AG10803 (cell line): ENCODE results near the gene ZNF77.
A peak's percentile ranks its signal among the peaks of the same experiment; 100 is the strongest.
"Not testable (repeated sequence)": the region's sequence is repeated elsewhere in the genome, so short reads cannot be mapped to it uniquely, and the experiment has no call there.

Source experiments
- DNase-seq: peaks from one replicate; pipeline ENCODE4 v3.0.0; 2010; ENCODE audit warnings: low read depth
- H3K4me3 ChIP-seq: 2 replicates; pipeline ENCODE4 v1.5.1; 2011; ENCODE audit warnings: mild to moderate bottlenecking, low read length, control low read depth
- TF ChIP-seq, protein P1 (sequence below): conservative IDR thresholded peaks from 2 replicates; pipeline ENCODE4 v1.5.1; 2011; ENCODE audit warnings: mild to moderate bottlenecking, low read length, control low read depth, inconsistent platforms

Gene ZNF77

GRCh38 chr19:2970201-2970835 is 25.5 kb upstream of the ZNF77 start:
- TF ChIP-seq, protein P1, sequence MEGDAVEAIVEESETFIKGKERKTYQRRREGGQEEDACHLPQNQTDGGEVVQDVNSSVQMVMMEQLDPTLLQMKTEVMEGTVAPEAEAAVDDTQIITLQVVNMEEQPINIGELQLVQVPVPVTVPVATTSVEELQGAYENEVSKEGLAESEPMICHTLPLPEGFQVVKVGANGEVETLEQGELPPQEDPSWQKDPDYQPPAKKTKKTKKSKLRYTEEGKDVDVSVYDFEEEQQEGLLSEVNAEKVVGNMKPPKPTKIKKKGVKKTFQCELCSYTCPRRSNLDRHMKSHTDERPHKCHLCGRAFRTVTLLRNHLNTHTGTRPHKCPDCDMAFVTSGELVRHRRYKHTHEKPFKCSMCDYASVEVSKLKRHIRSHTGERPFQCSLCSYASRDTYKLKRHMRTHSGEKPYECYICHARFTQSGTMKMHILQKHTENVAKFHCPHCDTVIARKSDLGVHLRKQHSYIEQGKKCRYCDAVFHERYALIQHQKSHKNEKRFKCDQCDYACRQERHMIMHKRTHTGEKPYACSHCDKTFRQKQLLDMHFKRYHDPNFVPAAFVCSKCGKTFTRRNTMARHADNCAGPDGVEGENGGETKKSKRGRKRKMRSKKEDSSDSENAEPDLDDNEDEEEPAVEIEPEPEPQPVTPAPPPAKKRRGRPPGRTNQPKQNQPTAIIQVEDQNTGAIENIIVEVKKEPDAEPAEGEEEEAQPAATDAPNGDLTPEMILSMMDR = no peak
- DNase-seq = peak; percentile 89
- no peak overlapping the region for H3K4me3 ChIP-seq

- DNase-seq = no peak
- no peak overlapping the region for H3K4me3 ChIP-seq
- TF ChIP-seq, protein P1 = no peak
Observed at GRCh38 chr19:2969104-2969504, 24.3 kb upstream of the ZNF77 start.

- DNase-seq = no peak
- H3K4me3 ChIP-seq = no peak overlapping the region
- TF ChIP-seq, protein P1 = no peak
Observed at GRCh38 chr19:2967972-2968371, 23.2 kb upstream of the ZNF77 start.

GRCh38 chr19:2964874-2965273 is 20.1 kb upstream of the ZNF77 start:
- H3K4me3 ChIP-seq = no peak overlapping the region
- DNase-seq = no peak
- TF ChIP-seq, protein P1 = no peak

DNA sequence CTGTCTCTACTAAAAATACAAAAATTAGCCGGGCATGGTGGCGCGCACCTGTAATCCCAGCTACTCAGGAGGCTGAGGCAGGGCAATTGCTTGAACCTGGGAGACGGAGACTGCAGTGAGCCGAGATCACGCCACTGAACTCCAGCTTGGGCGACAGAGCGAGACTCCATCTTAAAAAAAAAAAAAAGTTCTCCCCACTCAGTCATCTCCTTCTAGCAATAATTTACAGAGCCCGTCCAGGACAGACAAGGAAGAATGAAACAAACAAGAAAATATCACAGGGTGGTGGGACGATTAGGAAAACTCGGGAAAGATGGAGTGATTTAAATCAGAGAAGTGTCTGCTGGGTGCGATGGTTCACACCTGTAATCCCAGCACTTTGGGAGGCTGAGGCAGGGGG is 18.9 kb upstream of the ZNF77 start:
- DNase-seq, H3K4me3 ChIP-seq: not testable (repeated sequence)

DNA sequence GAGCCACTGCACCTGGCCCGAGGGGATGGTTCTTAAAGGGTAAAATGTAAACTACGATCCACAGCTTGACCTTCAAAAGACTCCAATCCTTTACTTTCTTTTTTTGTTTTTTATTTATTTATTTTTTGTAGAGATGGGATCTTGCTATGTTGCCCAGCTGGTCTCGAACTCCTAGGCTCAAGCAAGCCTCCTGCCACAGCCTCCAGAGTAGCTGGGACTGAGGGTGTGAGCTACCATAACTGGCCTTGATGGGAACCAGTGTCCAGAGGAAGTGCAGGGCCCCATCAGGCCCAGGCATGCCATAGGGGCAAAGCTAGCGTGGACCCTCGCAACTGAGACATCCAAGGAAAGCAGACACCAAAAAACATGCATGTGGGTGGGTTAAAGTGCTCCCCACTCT is 18.4 kb upstream of the ZNF77 start:
- no peak overlapping the region for H3K4me3 ChIP-seq
- no peak for DNase-seq

DNA sequence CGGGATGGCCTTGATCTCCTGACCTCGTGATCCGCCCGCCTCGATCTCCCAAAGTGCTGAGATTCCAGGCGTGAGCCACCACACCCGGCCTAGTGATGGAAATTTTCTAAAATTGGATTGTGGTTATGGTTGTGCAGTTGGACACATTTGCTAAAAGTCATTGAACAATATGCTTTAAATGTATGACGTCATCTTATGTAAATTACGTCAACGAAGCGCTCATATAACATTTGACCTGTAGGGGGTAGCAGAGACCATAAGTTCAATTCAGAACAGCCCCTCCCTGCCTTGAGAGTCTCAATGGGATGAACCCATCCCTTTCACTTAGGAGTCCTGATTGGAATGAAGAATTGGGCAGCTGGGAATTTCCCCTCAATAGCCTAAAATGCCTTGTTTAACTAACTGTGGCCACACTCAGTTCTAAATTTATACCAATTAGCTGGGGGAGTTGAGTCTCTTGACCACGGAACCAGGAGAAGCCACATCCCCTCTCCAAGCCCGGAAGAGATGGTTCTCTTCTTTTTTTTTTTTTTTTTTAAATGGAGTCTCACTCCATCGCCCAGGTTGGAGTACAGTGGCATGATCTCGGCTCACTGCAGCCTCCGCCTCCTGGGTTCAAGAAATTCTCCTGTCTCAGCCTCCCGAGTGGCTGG is 17.4 kb upstream of the ZNF77 start:
- peak; percentile 86 for DNase-seq
- H3K4me3 ChIP-seq = peak overlapping the region; percentile 16; the same call in 1 of the 2 replicates
- TF ChIP-seq, protein P1 = peak; percentile 74

More for the DNA sequence above, 18.4 kb upstream of the ZNF77 start:
- TF ChIP-seq, protein P1 = no peak
